ENCODE results near the gene CYP26C1.

CYP26C1 gene

DNA sequence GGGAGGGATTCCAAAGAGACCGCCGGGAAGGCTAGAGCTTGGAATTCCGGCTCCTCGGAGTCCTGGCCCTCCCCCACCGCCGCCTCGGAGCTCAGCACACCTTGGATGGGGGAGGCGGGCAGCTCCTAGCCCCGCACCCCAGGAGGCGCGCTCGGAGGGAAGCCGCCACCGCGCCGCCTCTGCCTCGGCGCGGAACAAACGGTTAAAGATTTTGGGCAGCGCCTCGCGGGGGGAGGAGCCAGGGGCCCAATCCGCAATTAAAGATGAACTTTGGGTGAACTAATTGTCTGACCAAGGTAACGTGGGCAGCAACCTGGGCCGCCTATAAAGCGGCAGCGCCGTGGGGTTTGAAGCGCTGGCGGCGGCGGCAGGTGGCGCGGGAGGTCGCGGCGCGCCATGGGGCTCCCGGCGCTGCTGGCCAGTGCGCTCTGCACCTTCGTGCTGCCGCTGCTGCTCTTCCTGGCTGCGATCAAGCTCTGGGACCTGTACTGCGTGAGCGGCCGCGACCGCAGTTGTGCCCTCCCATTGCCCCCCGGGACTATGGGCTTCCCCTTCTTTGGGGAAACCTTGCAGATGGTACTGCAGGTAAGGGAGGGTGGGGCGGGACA, 13.0 kb downstream of the CYP26C1 start, which contains the start of gene CYP26A1 (continued):
- peak; percentile 13; the same call in 1 of the 2 replicates for TF ChIP-seq PRDM4 (tag by site-specific recombination; IDR thresholded peaks at IDR 0.05)
- no peak for TF ChIP-seq ZNF23 (tag by site-specific recombination; IDR thresholded peaks at IDR 0.05; ENCODE audit: borderline replicate concordance)
- no peak for TF ChIP-seq ZNF155 (tag by site-specific recombination; IDR thresholded peaks at IDR 0.05)
- TF ChIP-seq ZNF623 (tag by site-specific recombination; IDR thresholded peaks at IDR 0.05): no peak
- no peak for TF ChIP-seq ZNF580 (tag by site-specific recombination; IDR thresholded peaks at IDR 0.05)
- TF ChIP-seq SP2 (tag by site-specific recombination; IDR thresholded peaks at IDR 0.05): peak; percentile 49
- no peak for TF ChIP-seq ZNF664 (tag by site-specific recombination; IDR thresholded peaks at IDR 0.05)
- TF ChIP-seq, protein P1, sequence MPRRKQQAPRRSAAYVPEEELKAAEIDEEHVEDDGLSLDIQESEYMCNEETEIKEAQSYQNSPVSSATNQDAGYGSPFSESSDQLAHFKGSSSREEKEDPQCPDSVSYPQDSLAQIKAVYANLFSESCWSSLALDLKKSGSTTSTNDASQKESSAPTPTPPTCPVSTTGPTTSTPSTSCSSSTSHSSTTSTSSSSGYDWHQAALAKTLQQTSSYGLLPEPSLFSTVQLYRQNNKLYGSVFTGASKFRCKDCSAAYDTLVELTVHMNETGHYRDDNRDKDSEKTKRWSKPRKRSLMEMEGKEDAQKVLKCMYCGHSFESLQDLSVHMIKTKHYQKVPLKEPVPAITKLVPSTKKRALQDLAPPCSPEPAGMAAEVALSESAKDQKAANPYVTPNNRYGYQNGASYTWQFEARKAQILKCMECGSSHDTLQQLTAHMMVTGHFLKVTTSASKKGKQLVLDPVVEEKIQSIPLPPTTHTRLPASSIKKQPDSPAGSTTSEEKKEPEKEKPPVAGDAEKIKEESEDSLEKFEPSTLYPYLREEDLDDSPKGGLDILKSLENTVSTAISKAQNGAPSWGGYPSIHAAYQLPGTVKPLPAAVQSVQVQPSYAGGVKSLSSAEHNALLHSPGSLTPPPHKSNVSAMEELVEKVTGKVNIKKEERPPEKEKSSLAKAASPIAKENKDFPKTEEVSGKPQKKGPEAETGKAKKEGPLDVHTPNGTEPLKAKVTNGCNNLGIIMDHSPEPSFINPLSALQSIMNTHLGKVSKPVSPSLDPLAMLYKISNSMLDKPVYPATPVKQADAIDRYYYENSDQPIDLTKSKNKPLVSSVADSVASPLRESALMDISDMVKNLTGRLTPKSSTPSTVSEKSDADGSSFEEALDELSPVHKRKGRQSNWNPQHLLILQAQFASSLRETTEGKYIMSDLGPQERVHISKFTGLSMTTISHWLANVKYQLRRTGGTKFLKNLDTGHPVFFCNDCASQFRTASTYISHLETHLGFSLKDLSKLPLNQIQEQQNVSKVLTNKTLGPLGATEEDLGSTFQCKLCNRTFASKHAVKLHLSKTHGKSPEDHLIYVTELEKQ (tag by site-specific recombination; IDR thresholded peaks at IDR 0.05; ENCODE audit: borderline replicate concordance): 0 out of 2 replicates have a peak, but pooled peaks have one; percentile 41
- TF ChIP-seq KLF8 (tag by site-specific recombination; IDR thresholded peaks at IDR 0.05): 0 out of 2 replicates have a peak, but pooled peaks have one; percentile 44
- TF ChIP-seq ZFHX2 (tag by site-specific recombination; conservative IDR thresholded peaks at IDR 0.05): peak; percentile 71
- 0 out of 2 replicates have a peak, but pooled peaks have one; percentile 37 for TF ChIP-seq ZNF76 (tag by site-specific recombination; IDR thresholded peaks at IDR 0.05; ENCODE audit: borderline replicate concordance, low read depth)
- TF ChIP-seq ZNF561 (tag by site-specific recombination; IDR thresholded peaks at IDR 0.05; ENCODE audit: borderline replicate concordance): peak; percentile 44; the same call in 1 of the 2 replicates
- TF ChIP-seq ZNF621 (tag by site-specific recombination; IDR thresholded peaks at IDR 0.05): no peak
- peak; percentile 78 for TF ChIP-seq GLIS2 (tag by site-specific recombination; IDR thresholded peaks at IDR 0.05)
- TF ChIP-seq ZNF335 (tag by site-specific recombination; conservative IDR thresholded peaks at IDR 0.05): peak; percentile 84
- peak; percentile 52; the same call in 1 of the 2 replicates for TF ChIP-seq ZBTB20 (tag by site-specific recombination; IDR thresholded peaks at IDR 0.05)
- TF ChIP-seq ZXDB (tag by site-specific recombination; IDR thresholded peaks at IDR 0.05): peak; percentile 32; the same call in 1 of the 2 replicates
- peak; percentile 77 for TF ChIP-seq ZBTB26 (tag by site-specific recombination; optimal IDR thresholded peaks at IDR 0.05)
- TF ChIP-seq ZNF660 (tag by site-specific recombination; IDR thresholded peaks at IDR 0.05): 0 out of 2 replicates have a peak, but pooled peaks have one; percentile 6
- TF ChIP-seq ZNF521 (tag by site-specific recombination; IDR thresholded peaks at IDR 0.05): no peak
- no peak for TF ChIP-seq KLF7 (tag by site-specific recombination; IDR thresholded peaks at IDR 0.05; ENCODE audit: borderline replicate concordance)
- no peak for TF ChIP-seq ZNF10 (tag by site-specific recombination; IDR thresholded peaks at IDR 0.05)
- TF ChIP-seq ZNF600 (tag by site-specific recombination; IDR thresholded peaks at IDR 0.05): peak; percentile 81; the same call in 1 of the 2 replicates
- TF ChIP-seq, protein P2, sequence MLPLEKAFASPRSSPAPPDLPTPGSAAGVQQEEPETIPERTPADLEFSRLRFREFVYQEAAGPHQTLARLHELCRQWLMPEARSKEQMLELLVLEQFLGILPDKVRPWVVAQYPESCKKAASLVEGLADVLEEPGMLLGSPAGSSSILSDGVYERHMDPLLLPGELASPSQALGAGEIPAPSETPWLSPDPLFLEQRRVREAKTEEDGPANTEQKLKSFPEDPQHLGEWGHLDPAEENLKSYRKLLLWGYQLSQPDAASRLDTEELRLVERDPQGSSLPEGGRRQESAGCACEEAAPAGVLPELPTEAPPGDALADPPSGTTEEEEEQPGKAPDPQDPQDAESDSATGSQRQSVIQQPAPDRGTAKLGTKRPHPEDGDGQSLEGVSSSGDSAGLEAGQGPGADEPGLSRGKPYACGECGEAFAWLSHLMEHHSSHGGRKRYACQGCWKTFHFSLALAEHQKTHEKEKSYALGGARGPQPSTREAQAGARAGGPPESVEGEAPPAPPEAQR (tag by site-specific recombination; IDR thresholded peaks at IDR 0.05): no peak
- TF ChIP-seq IKZF3 (tag by site-specific recombination; IDR thresholded peaks at IDR 0.05): peak; percentile 57
- TF ChIP-seq, protein P3, sequence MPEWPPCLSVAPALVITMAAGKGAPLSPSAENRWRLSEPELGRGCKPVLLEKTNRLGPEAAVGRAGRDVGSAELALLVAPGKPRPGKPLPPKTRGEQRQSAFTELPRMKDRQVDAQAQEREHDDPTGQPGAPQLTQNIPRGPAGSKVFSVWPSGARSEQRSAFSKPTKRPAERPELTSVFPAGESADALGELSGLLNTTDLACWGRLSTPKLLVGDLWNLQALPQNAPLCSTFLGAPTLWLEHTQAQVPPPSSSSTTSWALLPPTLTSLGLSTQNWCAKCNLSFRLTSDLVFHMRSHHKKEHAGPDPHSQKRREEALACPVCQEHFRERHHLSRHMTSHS (tag by site-specific recombination; IDR thresholded peaks at IDR 0.05): no peak
- peak; percentile 73 for TF ChIP-seq GLIS1 (tag by site-specific recombination; IDR thresholded peaks at IDR 0.05)
